GM19397 (cell line): ENCODE results near the gene AJAP1.

Experiments
- ATAC-seq: cut with Tn5 transposase; IDR thresholded peaks from one replicate; pipeline ENCODE4 v1.9.1; 2021; ENCODE audit warnings: mild to moderate bottlenecking, moderate library complexity; ENCODE audit not compliant: unreplicated experiment

Gene AJAP1

DNA sequence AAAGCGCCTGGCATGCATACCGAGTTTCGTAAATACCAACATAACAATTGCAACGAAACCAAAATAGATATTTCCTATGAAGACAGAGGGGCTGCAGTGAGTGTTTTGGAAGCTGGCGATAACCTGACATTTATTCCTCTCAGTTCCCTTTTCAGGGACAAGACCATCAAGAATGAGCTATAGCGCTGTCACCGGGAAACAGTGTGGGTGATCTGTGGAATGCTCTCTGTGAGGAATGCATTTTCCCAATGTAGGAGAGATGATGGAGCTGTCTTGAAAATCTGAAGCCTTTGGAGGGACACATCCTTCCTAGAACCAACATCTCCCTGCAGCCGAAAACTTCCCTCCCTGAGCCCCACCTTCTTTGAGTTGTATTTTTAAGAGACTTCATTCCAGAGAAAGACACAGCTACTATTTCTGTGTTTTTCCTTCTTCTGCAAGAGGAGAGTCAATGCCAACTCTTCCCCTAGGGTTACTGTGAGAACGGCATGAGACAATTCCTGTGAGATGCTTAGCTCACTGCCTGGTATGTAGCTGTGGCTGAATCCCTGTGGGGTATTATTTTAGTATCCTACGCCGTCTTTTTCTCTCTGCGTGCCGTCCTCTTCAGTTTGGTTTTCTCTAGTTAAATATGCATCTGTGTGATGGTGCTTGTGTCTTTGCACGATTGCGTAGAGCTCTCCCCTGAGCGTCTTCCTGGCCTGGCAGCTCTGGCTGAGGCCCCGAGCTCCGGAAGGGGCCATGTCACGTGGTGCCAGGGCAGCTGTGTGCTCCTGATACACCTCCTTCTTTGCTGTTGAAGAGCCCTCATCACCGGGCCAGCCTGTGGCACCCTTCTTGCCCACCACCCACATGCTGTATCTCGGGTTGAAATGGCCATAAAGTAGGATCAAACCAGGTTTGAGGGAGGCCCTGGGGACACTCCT lies 45.2 kb downstream of the AJAP1 start:
- no peak for ATAC-seq

- ATAC-seq: no peak
Measured at GRCh38 chr1:4700801-4701200, 46.4 kb downstream of the AJAP1 start.

DNA sequence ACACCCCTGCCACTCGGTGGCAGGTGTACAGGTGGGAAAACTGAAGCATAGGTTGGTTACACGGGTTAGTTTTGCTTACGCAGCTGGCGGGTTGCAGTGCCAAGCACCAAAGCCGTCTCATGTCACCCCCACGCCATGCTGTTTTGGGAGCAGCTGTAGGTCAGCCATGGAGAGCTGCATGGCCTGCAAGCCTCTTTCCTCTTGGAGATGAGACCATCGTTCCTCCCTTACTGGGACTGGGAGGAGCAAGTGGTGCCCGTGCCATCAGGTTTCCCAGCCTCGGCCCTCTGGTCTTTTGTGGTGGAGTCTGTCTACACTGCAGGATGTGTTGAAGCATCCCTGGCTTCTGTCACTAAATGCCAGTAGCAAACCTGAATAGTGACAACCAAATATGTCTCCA lies 46.9 kb downstream of the AJAP1 start:
- no peak for ATAC-seq

DNA sequence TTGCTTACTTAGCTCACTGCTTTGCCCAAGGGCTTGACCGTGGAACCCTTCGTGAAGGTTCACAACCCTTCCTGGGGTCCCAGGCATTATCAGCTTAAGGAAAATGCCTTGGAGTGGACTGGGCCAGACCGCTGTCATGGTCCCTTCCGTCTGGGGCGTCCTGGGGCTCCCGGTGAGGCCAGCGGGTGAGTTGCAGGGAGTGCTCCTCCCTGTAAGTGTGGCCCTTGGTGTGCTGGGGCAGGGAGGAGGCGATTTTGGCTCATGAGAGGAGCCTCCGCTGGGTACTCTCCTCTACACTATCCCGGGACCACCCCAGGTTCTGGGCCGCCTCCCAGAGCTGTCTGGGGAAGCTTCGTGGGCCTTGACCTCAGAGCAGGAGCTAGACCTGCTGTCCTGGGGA lies 48.1 kb downstream of the AJAP1 start:
- no peak for ATAC-seq

DNA sequence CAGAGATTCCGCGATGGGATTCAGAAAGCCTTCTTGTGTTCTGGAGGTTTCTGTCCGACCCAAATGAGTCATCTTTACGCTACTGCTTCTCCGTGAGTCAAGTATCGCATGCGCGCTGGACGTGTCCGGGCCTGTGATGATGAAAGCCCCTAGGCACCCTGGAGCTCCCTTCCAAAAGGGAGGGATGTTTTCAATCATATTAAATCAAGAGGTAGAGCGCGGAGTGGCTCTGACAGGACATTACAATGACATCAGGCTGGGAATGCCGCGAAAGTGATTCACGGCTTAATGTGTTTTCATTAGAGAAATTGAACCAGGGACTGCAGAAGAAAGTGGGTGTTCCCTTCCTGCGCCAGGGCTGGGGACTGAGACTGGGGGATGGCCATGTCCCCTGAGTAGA lies 48.5 kb downstream of the AJAP1 start:
- no peak for ATAC-seq

- no peak for ATAC-seq
Measured at GRCh38 chr1:4703646-4704045, 49.2 kb downstream of the AJAP1 start.

DNA sequence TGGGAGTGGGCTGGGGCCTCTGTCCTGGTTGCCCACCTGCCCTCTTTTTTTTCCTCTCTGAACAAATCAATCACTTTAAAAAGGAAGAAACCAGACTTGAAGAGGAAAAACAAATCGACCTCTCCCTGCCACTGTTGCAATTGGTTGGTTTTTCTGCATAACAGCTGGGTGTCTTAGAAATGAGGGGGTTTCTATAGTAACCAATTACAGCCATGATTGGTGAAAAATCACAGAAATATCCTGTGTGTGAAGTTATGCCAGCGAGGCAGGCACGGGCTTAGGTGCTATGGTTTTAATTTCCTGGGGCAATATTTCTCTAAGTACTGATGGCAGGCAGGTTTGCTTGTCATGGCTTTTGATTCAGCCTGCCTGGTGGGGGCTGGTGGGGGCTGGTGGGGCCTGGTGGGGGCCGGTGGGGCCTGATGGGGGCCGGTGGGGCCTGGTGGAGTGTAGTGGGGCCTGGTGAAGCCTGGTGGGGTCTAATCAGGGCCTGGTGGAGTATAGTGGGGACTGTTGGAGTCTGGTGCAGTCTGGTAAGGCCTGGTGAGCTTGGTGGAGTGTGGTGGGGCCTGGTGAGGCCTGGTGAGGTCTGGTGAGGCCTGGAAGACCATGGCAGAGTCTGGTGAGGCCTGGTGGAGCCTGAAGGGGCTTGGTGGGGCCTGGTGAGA lies 54.6 kb downstream of the AJAP1 start:
- no peak for ATAC-seq

DNA sequence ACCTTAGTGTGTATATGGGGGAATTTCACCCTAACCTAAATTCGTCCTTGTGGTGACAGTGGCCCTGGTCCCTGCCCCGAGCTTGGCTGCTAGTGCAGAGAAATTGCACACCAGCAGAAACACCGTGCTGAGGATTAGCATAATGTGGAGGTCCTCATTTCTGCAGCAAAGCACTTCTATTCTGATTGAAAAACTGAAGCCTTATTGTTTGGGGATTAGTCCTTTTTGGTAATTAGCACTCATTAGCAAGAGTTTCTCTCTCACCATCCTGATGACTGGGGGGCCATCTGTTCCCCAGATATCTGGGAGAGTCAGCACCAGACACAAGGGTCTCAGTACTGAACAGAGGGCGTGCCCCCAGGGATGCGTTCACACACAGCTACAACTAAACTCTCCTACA lies 55.2 kb downstream of the AJAP1 start:
- ATAC-seq: no peak

DNA sequence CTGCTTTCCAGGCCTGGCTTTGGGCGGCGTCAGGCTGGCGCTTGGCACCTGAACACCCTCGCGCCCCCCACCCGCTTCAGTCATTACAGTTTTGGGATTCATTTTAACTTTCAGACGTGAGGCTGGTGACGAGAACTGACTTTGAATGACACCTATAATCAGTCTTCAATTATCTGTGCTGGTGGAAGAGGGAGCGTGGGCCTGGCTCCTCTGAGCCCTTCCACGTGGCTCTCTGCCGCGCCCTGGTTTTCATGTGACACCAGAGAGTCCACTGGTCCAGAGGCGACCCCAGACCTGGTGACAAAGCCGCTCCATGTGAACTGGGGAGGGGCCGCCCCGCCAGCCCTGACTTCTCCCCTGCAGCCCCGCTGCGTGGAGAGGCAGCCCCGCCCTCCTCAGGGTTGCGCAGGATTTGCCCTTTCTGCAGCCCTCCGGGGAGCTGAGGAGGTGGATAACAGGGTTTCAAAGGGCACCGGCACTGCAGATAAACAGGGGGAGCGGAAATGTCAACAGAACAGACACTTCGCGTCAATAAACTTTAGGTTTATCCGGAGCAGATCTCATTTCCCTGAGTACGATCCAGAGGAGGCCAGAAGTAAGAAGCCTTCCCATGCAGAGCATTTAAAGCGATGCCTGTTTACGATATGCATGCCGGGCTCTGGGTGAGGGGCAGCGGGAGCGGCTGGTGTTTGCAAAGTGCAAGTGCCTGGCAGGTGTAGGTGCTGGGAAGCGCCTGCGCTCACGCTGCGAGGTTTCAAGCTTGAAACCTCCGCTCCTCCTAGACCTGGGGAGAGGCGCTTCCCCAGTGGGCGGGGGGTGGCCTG lies 56.4 kb downstream of the AJAP1 start:
- ATAC-seq: no peak

DNA sequence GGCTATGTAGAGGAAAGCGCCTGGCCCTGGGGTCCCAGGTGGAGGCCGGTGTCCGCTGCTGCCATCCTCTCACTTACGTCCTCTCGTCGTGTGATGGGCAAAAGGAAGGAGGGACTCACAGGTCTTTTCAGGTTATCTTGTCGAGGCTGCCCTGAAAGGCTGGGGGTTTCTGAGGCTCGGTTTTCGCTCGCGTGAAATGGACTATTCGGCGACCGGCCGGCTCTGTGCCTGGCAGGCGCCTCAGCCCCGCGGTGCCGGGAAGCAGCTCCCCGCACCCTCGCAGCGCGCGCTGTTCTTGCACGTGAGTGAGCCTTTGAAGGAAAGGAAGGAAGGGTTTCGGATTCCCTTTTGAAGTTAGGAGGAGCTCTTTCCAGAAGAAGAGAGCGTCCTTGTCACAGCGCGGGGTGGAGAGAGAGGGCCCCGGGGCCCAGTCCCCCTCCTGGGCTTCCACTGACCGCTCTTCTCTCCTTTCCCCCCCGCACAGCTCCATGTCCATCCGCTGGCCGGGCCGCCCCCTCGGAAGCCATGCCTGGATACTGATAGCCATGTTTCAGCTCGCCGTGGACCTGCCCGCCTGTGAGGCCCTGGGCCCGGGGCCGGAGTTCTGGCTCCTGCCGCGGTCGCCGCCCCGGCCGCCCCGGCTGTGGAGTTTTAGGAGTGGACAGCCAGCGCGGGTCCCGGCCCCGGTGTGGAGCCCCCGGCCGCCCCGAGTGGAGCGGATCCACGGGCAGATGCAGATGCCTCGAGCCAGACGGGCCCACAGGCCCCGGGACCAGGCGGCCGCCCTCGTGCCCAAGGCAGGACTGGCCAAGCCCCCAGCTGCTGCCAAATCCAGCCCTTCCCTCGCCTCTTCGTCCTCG lies 57.2 kb downstream of the AJAP1 start:
- no peak for ATAC-seq

- no peak for ATAC-seq
Measured at GRCh38 chr1:4713669-4714068, 59.3 kb downstream of the AJAP1 start.

- ATAC-seq: no peak
Measured at GRCh38 chr1:4716406-4716805, 62.0 kb downstream of the AJAP1 start.

- ATAC-seq: no peak
Measured at GRCh38 chr1:4718071-4718470, 63.7 kb downstream of the AJAP1 start.

- no peak for ATAC-seq
Measured at GRCh38 chr1:4723106-4723505, 68.7 kb downstream of the AJAP1 start.

DNA sequence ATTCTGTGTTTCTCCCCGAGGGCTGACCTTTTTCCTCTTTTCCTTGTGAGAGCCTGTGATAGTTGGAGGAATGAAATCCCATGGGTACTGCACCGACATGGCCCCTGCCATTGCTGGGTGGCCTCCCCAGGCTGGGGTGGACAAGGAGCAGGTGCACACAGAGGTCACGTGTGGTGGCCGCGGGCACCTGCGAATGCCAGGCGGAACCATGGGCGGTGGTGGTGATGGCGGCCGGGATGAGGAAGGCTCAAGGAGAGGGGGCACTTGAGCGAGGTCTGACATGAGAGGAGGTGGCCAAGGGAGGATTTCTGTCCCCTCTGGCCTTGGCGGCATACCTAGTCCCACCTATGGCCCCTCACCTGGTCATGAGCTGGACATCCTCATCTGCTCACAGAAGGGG lies 69.6 kb downstream of the AJAP1 start:
- no peak for ATAC-seq

- ATAC-seq: no peak
Measured at GRCh38 chr1:4724695-4725250, 70.4 kb downstream of the AJAP1 start.

GRCh38 chr1:4725416-4725815 lies 71.0 kb downstream of the AJAP1 start:
- ATAC-seq: no peak

DNA sequence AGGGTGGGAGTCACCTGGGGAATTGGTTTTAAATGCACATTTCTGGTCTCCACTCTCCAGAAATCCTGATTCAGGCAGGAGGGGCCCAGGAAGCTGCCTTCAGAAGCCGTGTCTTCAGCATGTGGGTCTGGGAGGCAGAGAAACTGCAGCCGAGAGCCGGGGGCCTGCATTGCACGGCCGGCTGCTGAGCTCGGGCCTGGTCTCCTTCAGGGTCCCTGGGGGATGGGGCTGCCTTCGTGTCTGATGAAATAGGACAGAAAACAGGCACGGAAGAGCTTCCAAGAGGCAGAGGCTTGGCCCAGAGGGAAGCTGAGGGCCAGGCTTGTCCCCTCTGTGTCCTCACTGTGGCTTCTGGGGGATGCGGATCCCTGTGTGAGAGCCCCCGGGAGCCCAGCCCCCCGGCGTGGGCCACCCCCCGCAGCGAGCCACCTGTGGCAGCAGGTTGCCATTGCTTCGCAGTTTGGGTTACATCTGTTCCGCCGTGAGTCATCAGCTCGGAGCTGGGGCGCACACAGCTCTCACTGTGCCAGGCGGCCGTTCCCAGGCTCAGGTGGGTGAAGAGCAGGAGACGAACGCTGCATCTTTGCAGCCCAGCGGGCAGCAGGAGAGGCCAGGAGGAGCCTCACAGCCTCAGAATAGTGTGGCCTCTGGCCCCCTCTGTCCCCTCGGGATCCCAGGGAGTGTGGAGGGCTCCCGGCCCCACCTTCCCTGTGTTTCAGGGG lies 72.4 kb downstream of the AJAP1 start:
- no peak for ATAC-seq

DNA sequence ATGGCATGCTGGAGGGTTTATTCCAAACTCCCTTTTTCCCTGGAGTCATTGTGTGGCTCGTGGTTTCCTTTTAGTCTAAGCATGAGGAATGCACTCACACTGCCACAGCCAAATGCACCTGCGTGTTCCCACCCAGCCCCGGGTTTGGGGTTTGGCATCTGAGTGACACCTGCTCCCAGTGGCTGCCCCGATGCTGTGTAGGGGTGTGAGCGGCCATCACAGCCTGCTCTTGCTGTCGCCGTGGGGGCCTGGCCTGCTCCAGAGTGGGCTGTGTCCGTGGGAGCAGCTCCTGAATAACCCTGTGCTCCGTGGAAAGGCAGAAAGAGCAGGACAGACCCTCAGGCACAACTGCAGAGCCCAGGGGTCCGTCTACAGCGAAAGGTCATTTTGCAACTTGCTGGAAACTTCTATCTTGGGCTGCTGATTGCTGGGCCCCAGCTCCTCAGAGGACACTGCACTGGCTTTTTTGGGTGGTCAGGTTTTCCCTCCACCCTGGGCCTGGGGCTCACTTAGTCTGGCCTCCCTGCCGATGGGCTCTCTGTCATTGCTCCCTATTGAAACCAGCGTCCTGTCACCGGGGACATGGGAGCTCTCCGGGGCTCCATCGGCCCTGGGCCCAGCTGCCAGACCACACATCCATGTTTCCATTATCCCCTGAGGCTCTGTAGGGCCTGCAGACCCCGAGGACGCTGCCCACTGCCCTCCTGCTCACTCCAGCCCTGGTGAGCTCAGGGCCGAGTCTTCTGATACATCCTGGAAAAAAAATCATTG lies 74.1 kb downstream of the AJAP1 start:
- no peak for ATAC-seq
